HepG2 (cell line): ENCODE results near the gene MRPS35. TPM values are rescaled to one million over a fixed set of nuclear protein-coding genes. Genes with fewer than 3 reads are reported as not detected.

Experiments used
- BCLAF1 ChIP-seq: fragments of 450-650 bp; IDR thresholded peaks from 2 replicates; pipeline ENCODE4 v1.6.1; 2017; ENCODE audit warnings: mild to moderate bottlenecking
- CEBPB ChIP-seq: IDR thresholded peaks from 2 replicates; pipeline ENCODE4 v1.6.1; 2011; ENCODE audit warnings: low read depth, low read length, improper control_type of control experiment, borderline replicate concordance
- CEBPG ChIP-seq: IDR thresholded peaks from 2 replicates; pipeline ENCODE4 v1.6.1; 2016
- EED ChIP-seq: sonication (generic); formaldehyde crosslinking; IDR thresholded peaks from 2 replicates; pipeline ENCODE4 v1.5.0; 2020; ENCODE audit warnings: mild to moderate bottlenecking, missing genetic modification reagents
- EHMT2 ChIP-seq: fragments of 200-600 bp; sonication (generic); IDR thresholded peaks from 2 replicates; pipeline ENCODE4 v1.7.0; 2017; ENCODE audit warnings: antibody characterized with exemption, low read depth, low read length, borderline replicate concordance
- HES4 ChIP-seq: sonication (generic); formaldehyde crosslinking; IDR thresholded peaks from 2 replicates; pipeline ENCODE4 v1.9.0; 2021; ENCODE audit warnings: mild to moderate bottlenecking, missing genetic modification reagents, borderline replicate concordance
- MAFF ChIP-seq: IDR thresholded peaks from 2 replicates; pipeline ENCODE4 v1.6.1; 2011; ENCODE audit warnings: low read depth, low read length, improper control_type of control experiment
- MYPOP ChIP-seq: sonication (generic); formaldehyde crosslinking; IDR thresholded peaks from 2 replicates; pipeline ENCODE4 v1.8.1; 2023; ENCODE audit warnings: mild to moderate bottlenecking, moderate library complexity, missing genetic modification reagents
- NPAS2 ChIP-seq: sonication (generic); formaldehyde crosslinking; IDR thresholded peaks from 2 replicates; pipeline ENCODE4 v1.8.0; 2022; ENCODE audit warnings: mild to moderate bottlenecking, missing genetic modification reagents, borderline replicate concordance
- NR2F1 ChIP-seq, 2 experiments: fragments of 450-650 bp in 1 of 2; formaldehyde crosslinking in 1 of 2; IDR thresholded peaks; 2 replicates each; pipeline versions ENCODE4 v1.5.0 to v1.6.1; 2016 to 2020; ENCODE audit warnings: mild to moderate bottlenecking in 1 of 2, missing compliant biosample characterization in 1 of 2, missing genetic modification reagents in 1 of 2, moderate library complexity in 1 of 2
- PATZ1 ChIP-seq: sonication (generic); formaldehyde crosslinking; IDR thresholded peaks from 2 replicates; pipeline ENCODE4 v1.4.0; 2020; ENCODE audit warnings: missing genetic modification reagents
- RXRA ChIP-seq: sonication (generic); formaldehyde crosslinking; IDR thresholded peaks from 2 replicates; pipeline ENCODE4 v1.5.1; 2020; ENCODE audit warnings: missing genetic modification reagents
- SAP130 ChIP-seq: IDR thresholded peaks from 2 replicates; pipeline ENCODE4 v1.6.1; 2016; ENCODE audit warnings: low read depth
- ZHX2 ChIP-seq, 2 experiments: sonication (generic) in 1 of 2; formaldehyde crosslinking in 1 of 2; IDR thresholded peaks; 2 replicates each; pipeline versions ENCODE4 v1.6.1 to v1.9.0; 2014 to 2022; ENCODE audit warnings: antibody characterized with exemption in 1 of 2, borderline replicate concordance in 1 of 2, inconsistent platforms in 1 of 2, low read depth in 1 of 2, missing genetic modification reagents in 1 of 2
- ZNF3 ChIP-seq: IDR thresholded peaks from 2 replicates; pipeline ENCODE4 v1.7.0; 2017; ENCODE audit warnings: inconsistent platforms
- ZNF326 ChIP-seq: sonication (generic); formaldehyde crosslinking; IDR thresholded peaks from 2 replicates; pipeline ENCODE4 v1.4.0; 2020; ENCODE audit warnings: missing genetic modification reagents, borderline replicate concordance
- ZNF776 ChIP-seq: sonication (generic); formaldehyde crosslinking; IDR thresholded peaks from 2 replicates; pipeline ENCODE4 v1.4.0; 2020; ENCODE audit warnings: mild to moderate bottlenecking, missing genetic modification reagents
- polyA plus RNA-seq, 8 experiments: library from polyadenylated mRNA; depleted of rRNA in 3 of 8; stranded (reverse) in 7 of 8; unstranded in 1 of 8; fragments of >200 nt; fragmentation: Illumina TruSeq in 4 of 8; extraction: Trizol in 4 of 8; gene quantifications; 2 replicates each; pipeline versions ENCODE4 v1.2.1 to v1.2.3, GENCODE V29; 2011 to 2016; ENCODE audit warnings: low read depth in 4 of 8, missing spikeins in 1 of 8, mixed read lengths in 1 of 8; ENCODE audit not compliant: insufficient read depth in 1 of 8
- total RNA-seq, 5 experiments: library from RNA; depleted of rRNA; stranded (reverse); fragments of >200 nt; fragmentation: Illumina TruSeq; extraction: Trizol; gene quantifications; 2 replicates each; pipeline ENCODE4 v1.2.3, GENCODE V29; 2016; ENCODE audit warnings: low read depth in 1 of 5

MRPS35 gene
- total and polyA plus RNA-seq, 2 of the 13 experiments (the other 11 are each of a cell fraction or from before 2014, with no cell fraction given), result 63.4 to 104 TPM

GRCh38 chr12:27780612-27781408, 70.2 kb downstream of the MRPS35 start (continued):
- peak; percentile 51; the same call in 1 of the 2 replicates for TF ChIP-seq RXRA (CRISPR knock-in tag)
- TF ChIP-seq ZNF326 (CRISPR knock-in tag), result no peak
- peak; percentile 38; the same call in 1 of the 2 replicates for TF ChIP-seq MYPOP (CRISPR knock-in tag)
- TF ChIP-seq ZNF776 (CRISPR knock-in tag), result no peak
- TF ChIP-seq MAFF, result no peak
- peak; percentile 42; the same call in 1 of the 2 replicates for TF ChIP-seq SAP130 (CRISPR knock-in tag)
- no peak for TF ChIP-seq EED
- no peak for TF ChIP-seq CEBPB
- no peak for TF ChIP-seq NR2F1 (CRISPR knock-in tag; IDR thresholded peaks at IDR 0.05)
- TF ChIP-seq HES4, result no peak
- no peak for TF ChIP-seq BCLAF1
- no peak for TF ChIP-seq ZNF3
- no peak for TF ChIP-seq EHMT2
- 0 out of 2 replicates have a peak, but pooled peaks have one; percentile 23 for TF ChIP-seq PATZ1
- TF ChIP-seq ZHX2 (IDR thresholded peaks at IDR 0.05; ENCODE audit: low read depth), result no peak
- TF ChIP-seq ZHX2 (CRISPR knock-in tag; IDR thresholded peaks at IDR 0.05; ENCODE audit: borderline replicate concordance), result no peak
- TF ChIP-seq NPAS2 (CRISPR knock-in tag), result no peak
- no peak for TF ChIP-seq CEBPG (CRISPR knock-in tag)
